Choroid plexus epithelial cell (primary cell): Measurements from ENCODE around the gene KLHL29.

Source experiments
- DNase-seq: peaks from one replicate; pipeline ENCODE4 v3.0.0-alpha.2; 2010; ENCODE audit warnings: low read depth
- H3K4me3 ChIP-seq: 2 replicates; pipeline ENCODE4 v1.5.1; 2011; ENCODE audit warnings: low read depth, mild to moderate bottlenecking, control low read depth, low read length, moderate library complexity
- CTCF ChIP-seq: conservative IDR thresholded peaks from 2 replicates; pipeline ENCODE4 v1.5.1; 2011; ENCODE audit warnings: low read depth, mild to moderate bottlenecking, control low read depth, inconsistent platforms, low read length, moderate library complexity

Gene KLHL29

DNA sequence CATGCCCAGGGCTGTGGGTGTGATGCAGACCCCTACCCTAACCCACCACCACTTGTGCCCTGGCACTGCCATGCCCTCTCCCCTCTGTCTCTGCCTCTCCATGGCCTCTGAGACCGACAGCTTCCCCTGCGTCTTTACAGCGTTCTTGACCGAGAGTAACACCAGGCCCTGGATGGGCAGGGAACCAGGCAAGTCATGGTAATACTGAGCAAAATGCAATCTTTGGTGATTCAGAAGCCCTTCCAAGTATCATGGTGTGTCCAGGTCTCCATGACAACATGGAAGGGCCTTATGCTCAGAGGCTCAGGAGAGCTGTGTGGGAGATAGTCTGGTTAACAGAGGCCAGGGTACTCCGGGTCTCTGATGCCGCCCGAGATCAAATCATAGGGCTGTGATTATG is 176.1 kb downstream of the KLHL29 start:
- no peak for TF ChIP-seq CTCF
- H3K4me3 ChIP-seq: no peak overlapping the region
- DNase-seq: no peak

DNA sequence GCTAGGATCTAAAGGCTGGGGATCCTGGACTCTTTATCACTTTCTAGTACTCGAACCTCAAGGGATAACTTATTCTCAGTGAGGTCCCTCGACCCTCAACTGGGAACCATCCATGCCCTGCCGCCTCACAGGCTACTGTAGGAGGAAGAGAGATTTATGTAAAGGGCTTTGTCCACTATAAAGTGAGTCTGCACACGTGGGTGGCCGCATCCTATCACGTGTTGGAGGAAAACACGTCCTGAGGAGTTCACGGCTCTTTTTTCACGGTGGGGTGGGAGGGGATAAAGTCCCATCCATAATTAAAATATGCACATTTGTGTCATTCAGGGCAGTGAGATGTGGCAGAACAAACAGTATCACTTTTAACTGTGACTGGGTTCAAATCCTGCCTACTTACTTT is 176.6 kb downstream of the KLHL29 start:
- H3K4me3 ChIP-seq: no peak overlapping the region
- TF ChIP-seq CTCF: no peak
- DNase-seq: no peak

DNA sequence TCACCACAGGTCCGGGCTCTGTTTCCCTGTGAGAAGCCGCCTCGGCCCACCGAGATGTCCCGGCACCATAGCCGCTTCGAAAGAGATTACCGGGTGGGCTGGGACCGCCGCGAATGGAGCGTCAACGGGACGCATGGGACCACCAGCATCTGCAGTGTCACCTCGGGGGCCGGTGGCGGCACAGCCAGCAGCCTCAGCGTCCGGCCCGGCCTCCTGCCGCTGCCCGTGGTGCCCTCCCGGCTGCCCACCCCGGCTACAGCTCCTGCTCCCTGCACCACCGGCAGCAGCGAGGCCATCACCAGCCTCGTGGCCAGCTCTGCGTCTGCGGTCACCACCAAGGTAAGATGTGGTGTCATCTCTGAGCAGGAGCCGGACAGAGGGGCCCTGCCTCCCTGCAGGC is 177.2 kb downstream of the KLHL29 start:
- DNase-seq: no peak
- no peak overlapping the region for H3K4me3 ChIP-seq
- TF ChIP-seq CTCF: no peak

- no peak for DNase-seq
- H3K4me3 ChIP-seq: no peak overlapping the region
- no peak for TF ChIP-seq CTCF
Measured at GRCh38 chr2:23563151-23563550, 178.2 kb downstream of the KLHL29 start.

DNA sequence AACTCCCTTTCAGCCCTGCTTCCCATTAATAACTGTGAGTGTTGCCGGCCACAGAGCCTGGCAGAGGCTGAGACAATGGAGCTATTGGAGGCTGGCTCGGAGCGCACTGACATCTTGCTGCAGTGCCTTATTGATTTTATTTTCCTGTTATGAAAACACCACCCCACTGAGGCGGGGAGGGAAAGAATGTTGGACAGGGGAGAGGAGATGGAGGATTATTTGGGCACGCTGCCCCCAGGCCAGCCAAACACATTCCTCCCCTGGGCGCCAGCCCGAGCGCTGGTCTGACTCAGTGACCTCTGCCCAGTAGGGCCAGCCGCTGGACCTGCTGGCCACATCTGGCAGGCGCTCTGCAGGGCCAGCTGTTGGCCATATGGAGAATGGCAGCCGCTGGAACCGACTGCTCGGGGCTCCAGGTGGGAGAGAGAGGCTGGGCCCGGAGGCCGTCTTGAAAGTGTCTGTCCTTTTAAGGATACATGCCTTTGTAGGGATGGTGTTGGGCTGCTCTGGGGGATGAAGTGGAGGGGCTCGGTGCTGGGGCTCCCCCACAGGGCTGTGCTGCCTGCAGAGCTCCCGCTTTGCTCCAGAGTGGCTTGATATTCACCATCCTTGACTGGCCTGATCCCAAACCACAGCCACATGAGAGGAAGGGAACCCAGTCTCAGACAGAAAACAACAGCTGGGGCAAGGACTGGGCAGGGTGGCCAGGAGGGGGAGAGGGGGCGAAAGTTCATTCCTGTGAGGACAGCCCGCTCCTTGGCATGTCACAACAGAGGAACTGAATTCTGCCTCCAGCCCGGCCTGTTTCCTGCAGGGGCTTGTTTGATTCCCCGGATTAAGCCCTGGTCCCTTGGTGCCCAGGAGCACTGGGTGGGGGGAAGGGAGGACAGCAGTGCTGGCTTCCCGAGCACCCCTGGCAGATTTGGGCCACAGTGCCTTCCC is 179.0 kb downstream of the KLHL29 start:
- DNase-seq: peak; percentile 57
- no peak overlapping the region for H3K4me3 ChIP-seq
- peak; percentile 28 for TF ChIP-seq CTCF

- TF ChIP-seq CTCF: no peak
- no peak for DNase-seq
- H3K4me3 ChIP-seq: no peak overlapping the region
Measured at GRCh38 chr2:23564615-23564960, 179.6 kb downstream of the KLHL29 start.

DNA sequence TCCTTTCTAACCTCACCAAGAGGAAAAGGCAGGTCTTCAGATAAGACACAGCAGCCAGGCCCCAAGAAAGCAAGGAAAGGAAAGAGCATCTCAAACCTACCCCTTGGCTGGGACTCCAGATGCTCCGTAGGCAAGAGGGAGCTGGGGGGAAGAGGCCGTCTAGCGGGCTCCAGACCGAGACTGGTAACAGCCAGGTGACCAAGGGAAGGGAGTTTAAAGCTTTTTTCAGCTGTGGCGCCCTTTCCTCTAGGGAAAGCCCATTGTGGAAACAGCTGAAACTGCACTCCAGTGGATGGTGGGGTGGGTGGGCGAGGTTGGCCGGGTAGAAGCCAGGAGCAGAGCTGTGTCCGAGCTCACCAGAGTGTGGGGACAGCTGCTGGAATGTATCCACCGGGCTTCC is 180.4 kb downstream of the KLHL29 start:
- H3K4me3 ChIP-seq: no peak overlapping the region
- TF ChIP-seq CTCF: no peak
- DNase-seq: no peak
